Neuronal stem cell (in vitro differentiated cells): ENCODE results near the gene BTN2A1.

ENCODE experiments used
- DNase-seq: peaks from one replicate; pipeline ENCODE4 v3.0.0-alpha.2; 2013; ENCODE audit warnings: low spot score
- H2AFZ ChIP-seq: one replicate; pipeline ENCODE4 v1.6.1; 2013; ENCODE audit warnings: mild to moderate bottlenecking, low read length, inconsistent platforms
- H2AK5ac ChIP-seq: 2 replicates; pipeline ENCODE4 v1.6.1; 2013; ENCODE audit warnings: low read depth, mild to moderate bottlenecking, inconsistent platforms, low read length, moderate library complexity, mixed read lengths
- H2BK120ac ChIP-seq: 2 replicates; pipeline ENCODE4 v1.6.1; 2013; ENCODE audit warnings: low read depth, mild to moderate bottlenecking, inconsistent platforms, low read length, moderate library complexity, mixed read lengths
- H2BK12ac ChIP-seq: one replicate; pipeline ENCODE4 v1.6.1; 2013; ENCODE audit warnings: low read length, inconsistent platforms
- H2BK15ac ChIP-seq: 2 replicates; pipeline ENCODE4 v1.6.1; 2013; ENCODE audit warnings: mild to moderate bottlenecking, low read length, inconsistent platforms, mixed read lengths
- H2BK5ac ChIP-seq: one replicate; pipeline ENCODE4 v1.6.1; 2013; ENCODE audit warnings: inconsistent platforms, mild to moderate bottlenecking, low read length, moderate library complexity
- H3K14ac ChIP-seq: one replicate; pipeline ENCODE4 v1.6.1; 2013; ENCODE audit warnings: low read length, inconsistent platforms
- H3K18ac ChIP-seq: 2 replicates; pipeline ENCODE4 v1.6.1; 2013; ENCODE audit warnings: low read length, inconsistent platforms
- H3K23ac ChIP-seq: 2 replicates; pipeline ENCODE4 v1.6.1; 2013; ENCODE audit warnings: low read depth, mild to moderate bottlenecking, mixed read lengths, low read length, inconsistent platforms; ENCODE audit not compliant: poor library complexity
- H3K27ac ChIP-seq: replicated peaks from 3 replicates; pipeline ENCODE4 v1.5.1; 2013; ENCODE audit warnings: low read length, inconsistent platforms
- H3K27me3 ChIP-seq, 3 experiments: 2 replicates each; pipeline ENCODE4 v1.6.1; 2013; ENCODE audit warnings: low read length in 3 of 3, mild to moderate bottlenecking in 2 of 3, inconsistent platforms in 1 of 3, low read depth in 1 of 3, mixed read lengths in 1 of 3, moderate library complexity in 1 of 3; ENCODE audit not compliant: control insufficient read depth in 3 of 3, insufficient read depth in 3 of 3
- H3K36me3 ChIP-seq, 2 donors: replicated peaks in 1 of 2; 2 replicates each; pipeline ENCODE4 v1.6.1; 2013; ENCODE audit warnings: low read length in 2 of 2; ENCODE audit not compliant: control insufficient read depth in 2 of 2, insufficient read depth in 2 of 2
- H3K4ac ChIP-seq: 2 replicates; pipeline ENCODE4 v1.6.1; 2013; ENCODE audit warnings: inconsistent platforms, mild to moderate bottlenecking, low read length, moderate library complexity
- H3K4me1 ChIP-seq, 2 donors: 1 replicate in 1 of 2; 2 replicates in 1 of 2; pipeline ENCODE4 v1.6.1; 2013; ENCODE audit warnings: low read length in 2 of 2, low read depth in 1 of 2; ENCODE audit not compliant: control insufficient read depth in 2 of 2, insufficient read depth in 1 of 2
- H3K4me2 ChIP-seq: one replicate; pipeline ENCODE4 v1.6.1; 2013; ENCODE audit warnings: mild to moderate bottlenecking, low read length, inconsistent platforms; ENCODE audit not compliant: insufficient read depth, poor library complexity, severe bottlenecking
- H3K4me3 ChIP-seq, 2 donors: 2 replicates each; pipeline ENCODE4 v1.5.1; 2013; ENCODE audit warnings: low read length in 2 of 2, mild to moderate bottlenecking in 2 of 2, inconsistent platforms in 1 of 2, moderate library complexity in 1 of 2
- H3K79me1 ChIP-seq: one replicate; pipeline ENCODE4 v1.6.1; 2013; ENCODE audit warnings: low read depth, mild to moderate bottlenecking, inconsistent platforms, low read length, moderate library complexity
- H3K9ac ChIP-seq: one replicate; pipeline ENCODE4 v1.6.1; 2013; ENCODE audit warnings: mild to moderate bottlenecking, low read depth, low read length, inconsistent platforms; ENCODE audit not compliant: poor library complexity
- H3K9me3 ChIP-seq, 2 donors: replicated peaks in 1 of 2; 2 replicates each; pipeline versions ENCODE3 to v1.6.1; 2013; ENCODE audit warnings: low read length in 2 of 2, mild to moderate bottlenecking in 2 of 2, inconsistent platforms in 1 of 2, low read depth in 1 of 2, mixed read lengths in 1 of 2, moderate library complexity in 1 of 2; ENCODE audit not compliant: control insufficient read depth in 2 of 2, insufficient read depth in 1 of 2
- H4K8ac ChIP-seq: one replicate; pipeline ENCODE4 v1.6.1; 2013; ENCODE audit warnings: low read depth, mild to moderate bottlenecking, inconsistent platforms, low read length, moderate library complexity
- H4K91ac ChIP-seq: one replicate; pipeline ENCODE4 v1.6.1; 2013; ENCODE audit warnings: low read length, low read depth, mild to moderate bottlenecking, inconsistent platforms; ENCODE audit not compliant: poor library complexity
- WGBS, 2 donors: extraction: QIAGEN DNeasy Blood & Tissue Kit; methylation state at CpG; one replicate each; pipeline ENCODE4 v1.1.7; 2013; ENCODE audit warnings: missing lambda C conversion rate in 2 of 2, mixed read lengths in 1 of 2; ENCODE audit not compliant: insufficient read length in 2 of 2, insufficient replicate concordance in 1 of 2; ENCODE audit errors: extremely low coverage in 2 of 2; 5-methylcytosine and 5-hydroxymethylcytosine counted together

The BTN2A1 gene

DNA sequence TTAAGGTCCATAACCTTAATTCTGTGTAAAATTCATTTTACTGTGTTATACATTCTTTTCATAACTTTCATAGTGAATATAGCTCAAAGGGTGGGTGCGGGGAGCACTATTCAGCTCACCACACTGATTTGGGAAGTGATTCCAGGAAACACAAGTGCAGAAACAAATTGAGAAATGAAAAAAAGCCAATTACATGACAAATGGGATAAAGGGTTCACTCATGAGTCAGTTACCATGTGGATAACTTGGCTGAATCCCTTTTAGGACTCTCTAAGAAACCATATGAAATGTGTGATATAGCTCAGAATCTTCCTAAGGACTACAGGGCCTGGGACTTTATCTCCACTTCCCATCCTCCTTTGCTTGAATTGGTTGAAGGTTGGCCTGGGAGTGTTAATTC is 3.1 kb upstream of the BTN2A1 start:
- H3K23ac ChIP-seq, result no peak overlapping the region
- no CpG with 5 or more reads among the region's 1 CpG for WGBS, 2 donors
- H2BK5ac ChIP-seq, result no peak overlapping the region

DNA sequence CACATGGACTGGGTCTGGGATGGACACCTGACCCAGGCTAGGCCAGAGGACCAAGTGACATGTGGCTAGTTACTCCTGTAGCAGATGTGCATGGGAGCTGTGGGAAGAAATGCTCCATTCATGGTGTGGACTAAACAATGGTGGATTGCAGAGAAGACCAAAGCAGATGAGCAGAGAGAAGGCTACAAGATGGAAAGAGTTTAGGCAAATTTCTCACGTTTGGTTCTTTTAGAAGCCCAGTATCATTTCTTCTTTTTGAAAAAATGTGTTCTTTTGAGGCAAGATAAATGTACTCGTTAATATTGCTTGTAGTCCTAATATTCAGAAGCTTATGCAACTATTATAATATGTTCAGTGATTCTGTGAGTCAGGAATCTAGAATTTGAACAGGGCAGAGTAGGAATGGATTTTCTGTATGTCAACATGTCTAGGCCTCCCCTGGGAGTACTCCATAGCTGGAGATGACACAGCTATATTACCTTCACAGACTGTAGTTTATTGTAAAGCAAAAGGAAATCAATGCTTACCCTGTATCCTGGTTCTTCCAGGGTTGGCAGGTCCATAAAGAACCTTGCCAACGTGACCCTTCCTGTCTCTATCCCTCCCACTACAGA is 2.3 kb upstream of the BTN2A1 start:
- no peak overlapping the region for H2BK15ac ChIP-seq
- peaks cover 7 to 16% of the 10 kb centered on the region in 2 donors for H3K36me3 ChIP-seq
- no peak overlapping the region for H3K14ac ChIP-seq
- H3K27me3 ChIP-seq, result no peaks in the 10 kb centered on the region
- H2BK120ac ChIP-seq, result no peak overlapping the region
- H3K79me1 ChIP-seq, result peaks cover 6% of the 10 kb centered on the region
- H3K4me1 ChIP-seq, result peaks cover 3 to 4% of the 10 kb centered on the region in 2 donors
- DNase-seq, result no peak
- no peak overlapping the region for H3K4ac ChIP-seq
- H2BK12ac ChIP-seq, result no peak overlapping the region
- no peak overlapping the region for H3K9ac ChIP-seq
- no peak overlapping the region for H3K18ac ChIP-seq
- H3K27ac ChIP-seq, result no peak overlapping the region
- no peak overlapping the region for H3K4me2 ChIP-seq
- no peak overlapping the region for H2AFZ ChIP-seq
- H3K4me3 ChIP-seq, result no peak overlapping the region
- H4K91ac ChIP-seq, result no peak overlapping the region
- peak overlapping the region; percentile 14 for H3K23ac ChIP-seq
- no CpG with 5 or more reads among the region's 3 CpGs for WGBS, 2 donors
- no peak overlapping the region for H2AK5ac ChIP-seq
- no peak overlapping the region for H4K8ac ChIP-seq
- no peak overlapping the region for H2BK5ac ChIP-seq
- H3K9me3 ChIP-seq, result no peaks in the 10 kb centered on the region

More for the DNA sequence above, 3.1 kb upstream of the BTN2A1 start:
- no peak overlapping the region for H2AK5ac ChIP-seq
- H3K4me1 ChIP-seq, result peaks cover 3 to 4% of the 10 kb centered on the region in 2 donors
- peaks cover 4 to 7% of the 10 kb centered on the region in 2 donors for H3K36me3 ChIP-seq
- H2AFZ ChIP-seq, result no peak overlapping the region
- H3K4ac ChIP-seq, result no peak overlapping the region
- H3K27me3 ChIP-seq, result no peaks in the 10 kb centered on the region
- H2BK12ac ChIP-seq, result no peak overlapping the region
- H3K14ac ChIP-seq, result no peak overlapping the region
- H3K18ac ChIP-seq, result no peak overlapping the region
- H4K8ac ChIP-seq, result no peak overlapping the region
- H4K91ac ChIP-seq, result no peak overlapping the region
- no peaks in the 10 kb centered on the region for H3K9me3 ChIP-seq
- H3K4me2 ChIP-seq, result no peak overlapping the region
- no peak overlapping the region for H3K9ac ChIP-seq
- no peak overlapping the region for H3K4me3 ChIP-seq
- H3K79me1 ChIP-seq, result peaks cover 6% of the 10 kb centered on the region
- no peak for DNase-seq
- no peak overlapping the region for H3K27ac ChIP-seq
- no peak overlapping the region for H2BK15ac ChIP-seq
- H2BK120ac ChIP-seq, result no peak overlapping the region

DNA sequence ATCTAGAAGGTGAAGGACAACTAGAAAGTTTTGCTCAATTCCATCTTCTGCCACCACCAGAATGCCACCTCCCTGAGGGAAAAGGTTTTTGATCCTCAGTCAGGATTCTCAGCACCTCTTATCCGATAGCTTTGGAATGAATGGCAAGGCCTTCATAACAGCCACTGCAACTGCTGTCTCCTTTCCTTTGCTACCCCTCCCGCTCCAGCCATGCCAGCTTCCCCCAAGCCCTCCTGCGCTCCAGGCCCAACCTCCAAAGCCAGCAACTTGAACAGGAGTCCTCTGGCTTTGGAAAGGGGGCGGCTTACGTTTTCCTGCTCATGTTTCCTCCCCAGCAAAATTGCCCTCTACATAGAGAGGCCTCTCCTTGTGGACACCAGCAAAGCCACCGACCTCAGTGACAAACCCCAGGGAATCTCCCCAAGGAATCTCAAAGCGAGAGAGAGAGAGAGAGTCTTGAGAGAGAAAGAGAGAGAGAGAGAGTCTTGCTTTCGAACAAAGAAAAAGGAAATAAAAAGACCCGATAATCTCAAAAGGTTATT is 420 bp upstream of the BTN2A1 start:
- no peak overlapping the region for H4K8ac ChIP-seq
- no peak overlapping the region for H3K14ac ChIP-seq
- no CpG with 5 or more reads among the region's 9 CpGs for WGBS, 2 donors
- no peak overlapping the region for H3K4ac ChIP-seq
- H2AFZ ChIP-seq, result peak overlapping the region; percentile 93
- no peak overlapping the region for H3K9ac ChIP-seq
- H2BK15ac ChIP-seq, result peak overlapping the region; percentile 22
- no peaks in the 10 kb centered on the region for H3K27me3 ChIP-seq
- no peak overlapping the region for H2AK5ac ChIP-seq
- H3K4me2 ChIP-seq, result peak overlapping the region; percentile 32
- no peaks in the 10 kb centered on the region for H3K9me3 ChIP-seq
- no peak for DNase-seq
- H2BK5ac ChIP-seq, result no peak overlapping the region
- H3K36me3 ChIP-seq, result peaks cover 12 to 34% of the 10 kb centered on the region in 2 donors
- H3K4me3 ChIP-seq, result peak overlapping the region in 1 of 2 donors; percentile 71
- H4K91ac ChIP-seq, result no peak overlapping the region
- no peak overlapping the region for H3K23ac ChIP-seq
- peak overlapping the region; percentile 40 for H3K18ac ChIP-seq
- H3K4me1 ChIP-seq, result peaks cover 3 to 4% of the 10 kb centered on the region in 2 donors
- H2BK12ac ChIP-seq, result no peak overlapping the region
- H3K79me1 ChIP-seq, result peaks cover 6% of the 10 kb centered on the region
- H2BK120ac ChIP-seq, result no peak overlapping the region
- no peak overlapping the region for H3K27ac ChIP-seq

DNA sequence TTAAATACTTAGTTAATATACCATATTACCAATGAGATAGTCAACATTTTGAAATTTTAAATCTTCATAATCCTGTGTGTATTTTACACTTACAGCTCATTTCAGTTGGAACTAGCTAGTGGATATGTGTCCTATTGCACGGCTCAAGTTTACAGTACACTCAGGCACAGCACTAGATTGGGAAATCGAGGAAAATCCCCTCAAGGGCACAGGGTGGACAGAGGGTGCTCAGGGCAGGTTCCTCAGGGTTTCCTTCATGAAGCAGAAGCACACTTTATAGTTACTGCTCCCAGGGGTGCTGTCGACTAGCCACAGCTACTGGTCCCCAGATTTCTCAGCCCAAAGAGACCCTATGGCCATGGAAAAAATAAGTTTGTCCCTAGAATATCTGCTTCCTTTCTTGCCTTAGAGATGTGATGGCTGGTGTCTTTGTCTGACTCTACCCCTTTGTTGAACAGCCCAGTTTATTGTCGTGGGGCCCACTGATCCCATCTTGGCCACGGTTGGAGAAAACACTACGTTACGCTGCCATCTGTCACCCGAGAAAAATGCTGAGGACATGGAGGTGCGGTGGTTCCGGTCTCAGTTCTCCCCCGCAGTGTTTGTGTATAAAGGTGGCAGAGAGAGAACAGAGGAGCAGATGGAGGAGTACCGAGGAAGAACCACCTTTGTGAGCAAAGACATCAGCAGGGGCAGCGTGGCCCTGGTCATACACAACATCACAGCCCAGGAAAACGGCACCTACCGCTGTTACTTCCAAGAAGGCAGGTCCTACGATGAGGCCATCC is 1.5 kb downstream of the BTN2A1 start:
- H3K14ac ChIP-seq, result no peak overlapping the region
- no peak overlapping the region for H2BK12ac ChIP-seq
- no peak overlapping the region for H4K8ac ChIP-seq
- peaks cover 25 to 53% of the 10 kb centered on the region in 2 donors for H3K36me3 ChIP-seq
- no peak overlapping the region for H2BK5ac ChIP-seq
- no peak overlapping the region for H3K4me2 ChIP-seq
- no peak overlapping the region for H3K9ac ChIP-seq
- no peak overlapping the region for H3K18ac ChIP-seq
- no peak for DNase-seq
- H3K27me3 ChIP-seq, result no peaks in the 10 kb centered on the region
- H3K9me3 ChIP-seq, result no peaks in the 10 kb centered on the region
- no CpG with 5 or more reads among the region's 16 CpGs for WGBS, 2 donors
- no peak overlapping the region for H4K91ac ChIP-seq
- H3K4me3 ChIP-seq, result peak overlapping the region in 1 of 2 donors; percentile 23
- peaks cover 6% of the 10 kb centered on the region for H3K79me1 ChIP-seq
- H3K27ac ChIP-seq, result no peak overlapping the region
- H3K4ac ChIP-seq, result no peak overlapping the region
- no peak overlapping the region for H2AFZ ChIP-seq
- H2BK120ac ChIP-seq, result no peak overlapping the region
- H2BK15ac ChIP-seq, result no peak overlapping the region
- peak overlapping the region; percentile 28 for H3K23ac ChIP-seq
- H2AK5ac ChIP-seq, result no peak overlapping the region
- peaks cover 3 to 4% of the 10 kb centered on the region in 2 donors for H3K4me1 ChIP-seq
